PC-3 (cell line): ENCODE data around the gene PHPT1. TPM values are rescaled to one million over a fixed set of nuclear protein-coding genes. Genes with fewer than 3 reads are reported as not detected.

Experiments used
- ATAC-seq: fragments of 200-7000 bp; cut with Tn5 transposase; 2 replicates; pipeline ENCODE4 v1.9.1; 2020; ENCODE audit warnings: mild to moderate bottlenecking, moderate library complexity
- BruUV-seq: library from RNA; stranded (reverse); fragments of 400-500 nt; replicated peaks from 2 replicates; lab custom pipeline; 2021; lab: Mats Ljungman, UMichigan
- CTCF ChIA-PET: fragments of 300-600 bp; sonication (Branson Sonifier 250); formaldehyde crosslinking; loops from one replicate; lab custom pipeline; 2022; ENCODE audit warnings: antibody characterized with exemption; lab: Charles Lee
- POLR2A ChIA-PET: fragments of 300-600 bp; sonication (Branson Sonifier 250); formaldehyde crosslinking; loops from one replicate; lab custom pipeline; 2022; ENCODE audit warnings: antibody characterized with exemption; ENCODE audit not compliant: unreplicated experiment; lab: Charles Lee
- DNase-seq: peaks from one replicate; pipeline ENCODE4 v3.0.0-alpha.2; 2015
- H2AFZ ChIP-seq: fragments of 300-600 bp; sonication (generic); 2 replicates; pipeline ENCODE4 v1.6.0; 2016; ENCODE audit warnings: antibody characterized with exemption, low read length
- H3F3A ChIP-seq: fragments of 300-600 bp; sonication (generic); one replicate; pipeline ENCODE4 v1.6.0; 2017; ENCODE audit warnings: antibody characterized with exemption, low read length, control low read depth, mild to moderate bottlenecking; ENCODE audit not compliant: unreplicated experiment
- H3K27ac ChIP-seq: fragments of 300-600 bp; sonication (generic); 2 replicates; pipeline ENCODE4 v1.5.1; 2016; ENCODE audit warnings: mild to moderate bottlenecking, low read length
- H3K27me3 ChIP-seq: fragments of 300-600 bp; sonication (generic); 2 replicates; pipeline ENCODE4 v1.6.1; 2016; ENCODE audit warnings: low read length, mixed read lengths
- H3K36me3 ChIP-seq: fragments of 300-600 bp; sonication (generic); 2 replicates; pipeline ENCODE4 v1.6.1; 2016; ENCODE audit warnings: low read depth, mixed run types, low read length, mixed read lengths
- H3K4me1 ChIP-seq: fragments of 300-600 bp; sonication (generic); 2 replicates; pipeline ENCODE4 v1.5.1; 2016; ENCODE audit warnings: low read length; ENCODE audit not compliant: insufficient read depth
- H3K4me2 ChIP-seq: fragments of 300-600 bp; sonication (generic); 2 replicates; pipeline ENCODE4 v1.6.0; 2016; ENCODE audit warnings: low read length
- H3K4me3 ChIP-seq: fragments of 300-600 bp; sonication (generic); 2 replicates; pipeline ENCODE4 v1.5.1; 2016; ENCODE audit warnings: mild to moderate bottlenecking, low read length, mixed read lengths
- H3K79me2 ChIP-seq: fragments of 300-600 bp; sonication (generic); 2 replicates; pipeline ENCODE4 v1.6.1; 2017; ENCODE audit warnings: low read length, mixed read lengths
- H3K9ac ChIP-seq: fragments of 300-600 bp; sonication (generic); 2 replicates; pipeline ENCODE4 v1.6.0; 2016; ENCODE audit warnings: mild to moderate bottlenecking, low read length
- H3K9me2 ChIP-seq: fragments of 300-600 bp; sonication (generic); replicated peaks from 2 replicates; pipeline ENCODE4 v1.6.1; 2016; ENCODE audit warnings: mixed run types, low read length, mixed read lengths
- H3K9me3 ChIP-seq: fragments of 300-600 bp; sonication (generic); 2 replicates; pipeline ENCODE4 v1.6.1; 2016; ENCODE audit warnings: low read length, mixed read lengths
- H4K20me1 ChIP-seq: fragments of 300-600 bp; sonication (generic); 2 replicates; pipeline ENCODE4 v1.6.1; 2016; ENCODE audit warnings: low read length, mixed read lengths
- CTCF ChIP-seq: fragments of 300-600 bp; sonication (generic); conservative IDR thresholded peaks from 2 replicates; pipeline ENCODE4 v1.5.1; 2017; ENCODE audit warnings: antibody characterized with exemption, low read depth, mild to moderate bottlenecking, low read length
- EZH2 ChIP-seq: fragments of 300-600 bp; sonication (generic); IDR thresholded peaks from one replicate; pipeline ENCODE4 v1.6.1; 2017; ENCODE audit warnings: antibody characterized with exemption, mild to moderate bottlenecking, low read length; ENCODE audit not compliant: unreplicated experiment
- EZH2phosphoT487 ChIP-seq: fragments of 300-600 bp; sonication (generic); IDR thresholded peaks from 2 replicates; pipeline ENCODE4 v1.6.1; 2018; ENCODE audit warnings: mild to moderate bottlenecking, antibody characterized with exemption, low read length, borderline replicate concordance
- intact Hi-C: fragments of 100-400 bp; cut with micrococcal nuclease; formaldehyde crosslinking; loops from 2 replicates; pipeline ENCODE4 v1.9.0; 2023
- total RNA-seq: library from RNA; depleted of rRNA; stranded (reverse); fragments of >200 nt; gene quantifications from 2 replicates; pipeline ENCODE4 v1.2.3, GENCODE V29; 2014

The PHPT1 gene
- total RNA-seq, 1 experiment from 2014 or later: 111 TPM

GRCh38 chr9:136845465-136846260 lies 3.5 kb upstream of the PHPT1 start:
- Histone ChIP-seq H3K79me2 (no peaks in the 10 kb centered on the region), H3K4me3 (no peak overlapping the region), H4K20me1 (no peaks in the 10 kb centered on the region), H3K9me3 (no peaks in the 10 kb centered on the region), H3K36me3 (no peaks in the 10 kb centered on the region), H3K27me3 (no peaks in the 10 kb centered on the region), H3K4me1 (peaks cover 18% of the 10 kb centered on the region), H2AFZ (no peak overlapping the region), H3K4me2 (no peak overlapping the region), H3K9ac (no peak overlapping the region), H3K27ac (no peak overlapping the region), H3K9me2 (no peaks in the 10 kb centered on the region), H3F3A (no peaks in the 10 kb centered on the region)
- intact Hi-C loops: loop anchor here (10.0 kb wide), 1 partner anchor 149 kb away; the partner anchor contains the start of genes CLIC3 and PAXX
- ChIA-PET CTCF (no interaction called here), POLR2A (no interaction called here)
- DNase-seq (no peak), ATAC-seq (no peak)
- BruUV-seq: no TSS peak
- no peak for TF ChIP-seq EZH2
- no peak for TF ChIP-seq CTCF
- TF ChIP-seq EZH2phosphoT487: no peak

GRCh38 chr9:136846376-136847087 lies 2.7 kb upstream of the PHPT1 start:
- Histone ChIP-seq H3K27me3 (no peaks in the 10 kb centered on the region), H2AFZ (no peak overlapping the region), H3F3A (no peaks in the 10 kb centered on the region), H3K27ac (no peak overlapping the region), H3K4me3 (no peak overlapping the region), H3K4me2 (no peak overlapping the region), H3K9me2 (no peaks in the 10 kb centered on the region), H3K4me1 (peaks cover 12% of the 10 kb centered on the region), H3K79me2 (no peaks in the 10 kb centered on the region), H4K20me1 (no peaks in the 10 kb centered on the region), H3K9ac (no peak overlapping the region), H3K9me3 (no peaks in the 10 kb centered on the region), H3K36me3 (no peaks in the 10 kb centered on the region)
- no TSS peak for BruUV-seq
- intact Hi-C loops: loop anchor here (10.0 kb wide), 1 partner anchor 148 kb away; the partner anchor contains the start of genes CLIC3 and PAXX
- ATAC-seq (no peak), DNase-seq (no peak)
- TF ChIP-seq EZH2 (no peak), EZH2phosphoT487 (no peak), CTCF (no peak)
- POLR2A ChIA-PET: no interaction called here
- CTCF ChIA-PET: interaction anchor here (0.6 kb wide), 1 partner anchor 16 kb away, joined by 3 read pairs; no protein-coding TSS in a partner anchor
